IMR-90 (cell line): Measurements from ENCODE around the gene TBC1D8. TPM values are rescaled to one million over a fixed set of nuclear protein-coding genes. Genes with fewer than 3 reads are reported as not detected.

ENCODE experiments used
- ATAC-seq: fragments of 200-7000 bp; cut with Tn5 transposase; 2 replicates; pipeline ENCODE4 v1.9.1; 2020; ENCODE audit warnings: low read depth, mild to moderate bottlenecking, moderate library complexity
- BruUV-seq: library from RNA; stranded (reverse); fragments of 400-500 nt; replicated peaks from 2 replicates; lab custom pipeline; 2021; lab: Mats Ljungman, UMichigan
- CTCF ChIA-PET: fragments of 300-600 bp; formaldehyde crosslinking; extraction: SDS; loops from one replicate; lab custom pipeline; 2021; ENCODE audit warnings: antibody characterized with exemption; lab: Yijun Ruan, JAX
- POLR2A ChIA-PET: fragments of 300-600 bp; sonication (Branson Sonifier 250); formaldehyde crosslinking; loops from one replicate; lab custom pipeline; 2022; ENCODE audit warnings: antibody characterized with exemption; ENCODE audit not compliant: unreplicated experiment; lab: Charles Lee
- DNase-seq: peaks from one replicate; pipeline ENCODE4 v3.0.0; 2013
- H2AFZ ChIP-seq: replicated peaks from 2 replicates; pipeline ENCODE3; 2013; ENCODE audit warnings: low read length, mild to moderate bottlenecking; ENCODE audit not compliant: poor library complexity
- H2AK5ac ChIP-seq: 2 replicates; pipeline ENCODE4 v1.6.1; 2013; ENCODE audit warnings: low read depth, low read length, inconsistent platforms
- H2AK9ac ChIP-seq: replicated peaks from 2 replicates; pipeline ENCODE3; 2013; ENCODE audit warnings: mild to moderate bottlenecking, low read depth, low read length, moderate library complexity; ENCODE audit not compliant: poor library complexity
- H2BK120ac ChIP-seq: 2 replicates; pipeline ENCODE4 v1.6.1; 2013; ENCODE audit warnings: low read depth, low read length, inconsistent platforms
- H2BK15ac ChIP-seq: 3 replicates; pipeline ENCODE4 v1.6.1; 2013; ENCODE audit warnings: low read depth, low read length, inconsistent platforms
- H2BK20ac ChIP-seq: 2 replicates; pipeline ENCODE4 v1.6.1; 2013; ENCODE audit warnings: low read depth, mild to moderate bottlenecking, inconsistent platforms, low read length, moderate library complexity
- H2BK5ac ChIP-seq: 2 replicates; pipeline ENCODE4 v1.6.1; 2013; ENCODE audit warnings: mild to moderate bottlenecking, low read depth, low read length, inconsistent platforms; ENCODE audit not compliant: poor library complexity, severe bottlenecking
- H3K14ac ChIP-seq: replicated peaks from 2 replicates; pipeline ENCODE4 v1.6.1; 2013; ENCODE audit warnings: low read depth, low read length, inconsistent platforms
- H3K18ac ChIP-seq: 2 replicates; pipeline ENCODE4 v1.6.1; 2013; ENCODE audit warnings: low read depth, low read length, control low read depth
- H3K23ac ChIP-seq: 2 replicates; pipeline ENCODE4 v1.6.1; 2013; ENCODE audit warnings: low read depth, low read length, inconsistent platforms
- H3K27ac ChIP-seq: 2 replicates; pipeline ENCODE4 v1.5.1; 2013; ENCODE audit warnings: mild to moderate bottlenecking, control low read depth, low read length; ENCODE audit not compliant: insufficient read depth
- H3K27me3 ChIP-seq: 2 replicates; pipeline ENCODE4 v1.6.1; 2013; ENCODE audit warnings: low read length; ENCODE audit not compliant: control insufficient read depth, insufficient read depth
- H3K36me3 ChIP-seq: 2 replicates; pipeline ENCODE4 v1.6.1; 2013; ENCODE audit warnings: low read length, mixed read lengths; ENCODE audit not compliant: control insufficient read depth, insufficient read depth
- H3K4ac ChIP-seq: 2 replicates; pipeline ENCODE4 v1.6.1; 2013; ENCODE audit warnings: low read depth, low read length, inconsistent platforms
- H3K4me1 ChIP-seq: 2 replicates; pipeline ENCODE4 v1.6.1; 2013; ENCODE audit warnings: low read length, mixed read lengths; ENCODE audit not compliant: control insufficient read depth, insufficient read depth
- H3K4me2 ChIP-seq: 2 replicates; pipeline ENCODE4 v1.6.1; 2013; ENCODE audit warnings: low read depth, mild to moderate bottlenecking, control low read depth, low read length, moderate library complexity
- H3K4me3 ChIP-seq: 2 replicates; pipeline ENCODE4 v1.5.1; 2013; ENCODE audit warnings: low read depth, mild to moderate bottlenecking, control low read depth, low read length, moderate library complexity; ENCODE audit not compliant: insufficient read depth
- H3K56ac ChIP-seq: 2 replicates; pipeline ENCODE4 v1.6.1; 2013; ENCODE audit warnings: low read length, inconsistent platforms; ENCODE audit not compliant: insufficient read depth; ENCODE audit errors: extremely low read depth
- H3K79me1 ChIP-seq, 2 experiments: 2 replicates each; pipeline ENCODE4 v1.6.1; 2013; ENCODE audit warnings: low read length in 2 of 2, inconsistent platforms in 1 of 2, low read depth in 1 of 2
- H3K9ac ChIP-seq: 2 replicates; pipeline ENCODE4 v1.6.1; 2013; ENCODE audit warnings: low read depth, low read length, control low read depth
- H3K9me1 ChIP-seq: 2 replicates; pipeline ENCODE4 v1.6.1; 2013; ENCODE audit warnings: low read length, inconsistent platforms; ENCODE audit not compliant: insufficient read depth
- H3K9me3 ChIP-seq: 2 replicates; pipeline ENCODE4 v1.6.1; 2013; ENCODE audit warnings: low read length; ENCODE audit not compliant: control insufficient read depth, insufficient read depth
- H4K20me1 ChIP-seq: 2 replicates; pipeline ENCODE4 v1.6.1; 2013; ENCODE audit warnings: low read length, inconsistent platforms; ENCODE audit not compliant: insufficient read depth
- H4K5ac ChIP-seq: 2 replicates; pipeline ENCODE4 v1.6.1; 2013; ENCODE audit warnings: mild to moderate bottlenecking, low read depth, low read length, control low read depth
- H4K8ac ChIP-seq, 2 experiments: 2 replicates each; pipeline ENCODE4 v1.6.1; 2013; ENCODE audit warnings: low read depth in 2 of 2, low read length in 2 of 2, control low read depth in 1 of 2, inconsistent platforms in 1 of 2
- H4K91ac ChIP-seq: 2 replicates; pipeline ENCODE4 v1.6.1; 2013; ENCODE audit warnings: low read depth, low read length, inconsistent platforms; ENCODE audit not compliant: insufficient read depth
- BHLHE40 ChIP-seq: fragments of 150-350 bp; IDR thresholded peaks from 2 replicates; pipeline ENCODE4 v1.6.1; 2016; ENCODE audit warnings: mild to moderate bottlenecking, low read depth, low read length
- FOS ChIP-seq: fragments of 150-350 bp; IDR thresholded peaks from 2 replicates; pipeline ENCODE4 v1.6.1; 2016; ENCODE audit warnings: low read depth, low read length
- RAD21 ChIP-seq: IDR thresholded peaks from 2 replicates; pipeline ENCODE4 v1.6.1; 2012; ENCODE audit warnings: low read length, improper control_type of control experiment
- SMC3 ChIP-seq: fragments of 150-350 bp; IDR thresholded peaks from 2 replicates; pipeline ENCODE4 v1.6.1; 2016; ENCODE audit warnings: low read depth, mild to moderate bottlenecking, antibody characterized with exemption, low read length, moderate library complexity
- WGBS, 2 experiments: methylation state at CpG; one replicate each; pipeline versions ENCODE4 v1.1.5 to v1.1.7; 2013; ENCODE audit warnings: missing lambda C conversion rate in 2 of 2; ENCODE audit not compliant: insufficient read length in 1 of 2; ENCODE audit errors: extremely low coverage in 2 of 2; 5-methylcytosine and 5-hydroxymethylcytosine counted together
- dilution Hi-C: fragments of 300-500 bp; cut with HindIII; formaldehyde crosslinking; loops from one replicate; pipeline ENCODE4 v1.14.3; 2018; ENCODE audit warnings: low sequenced_read_pairs; ENCODE audit not compliant: unreplicated experiment
- in situ Hi-C: fragments of 300-500 bp; cut with MboI; formaldehyde crosslinking; loops from 3 replicates; pipeline ENCODE4 v1.14.3; 2019; ENCODE audit warnings: low sequenced_read_pairs, inconsistent platforms, mixed read lengths
- intact Hi-C: fragments of 100-400 bp; cut with micrococcal nuclease; formaldehyde crosslinking; loops from 2 replicates; pipeline ENCODE4 v1.10.0; 2022
- polyA plus RNA-seq, 3 experiments: library from polyadenylated mRNA; depleted of rRNA; stranded (reverse); fragments of >200 nt; gene quantifications; 2 replicates each; pipeline ENCODE4 v1.2.3, GENCODE V29; 2012; ENCODE audit warnings: low replicate concordance in 1 of 3
- total RNA-seq: library from RNA; depleted of rRNA; stranded (reverse); fragments of >200 nt; gene quantifications from 2 replicates; pipeline ENCODE4 v1.2.3, GENCODE V29; 2012
- TF ChIP-seq, protein P1 (sequence below): conservative IDR thresholded peaks from 2 replicates; pipeline ENCODE4 v1.5.1; 2012; ENCODE audit warnings: mild to moderate bottlenecking, low read depth, low read length, improper control_type of control experiment

The TBC1D8 gene
- total and polyA plus RNA-seq, 2 of the 4 experiments (the other 2 are of a cell fraction), result 1.3 to 1.5 TPM

- Histone ChIP-seq H2AK9ac (no peak overlapping the region), H3K4me3 (no peak overlapping the region), H2BK15ac (no peak overlapping the region), H3K27ac (no peak overlapping the region), H2BK120ac (no peak overlapping the region), H3K9me3 (no peaks in the 10 kb centered on the region), H3K18ac (no peak overlapping the region), H3K4me1 (no peaks in the 10 kb centered on the region), H3K4me2 (no peak overlapping the region), H3K27me3 (no peaks in the 10 kb centered on the region), H2AK5ac (no peak overlapping the region), H2BK20ac (no peak overlapping the region), H4K91ac (no peak overlapping the region), H2BK5ac (no peak overlapping the region), H4K8ac (no peak overlapping the region), H3K4ac (no peak overlapping the region), H3K23ac (no peak overlapping the region), H2AFZ (no peak overlapping the region), H3K79me1 (no peaks in the 10 kb centered on the region), H4K5ac (no peak overlapping the region), H3K14ac (no peak overlapping the region), H4K20me1 (no peaks in the 10 kb centered on the region), H3K56ac (no peak overlapping the region), H3K36me3 (peaks cover 3% of the 10 kb centered on the region; the same call in 1 of the 2 replicates), H3K9ac (no peak overlapping the region), H3K9me1 (peaks cover 7% of the 10 kb centered on the region)
- TF ChIP-seq RAD21 (peak; percentile 79), FOS (no peak), BHLHE40 (no peak), SMC3 (peak; percentile 71)
- TF ChIP-seq, protein P1, sequence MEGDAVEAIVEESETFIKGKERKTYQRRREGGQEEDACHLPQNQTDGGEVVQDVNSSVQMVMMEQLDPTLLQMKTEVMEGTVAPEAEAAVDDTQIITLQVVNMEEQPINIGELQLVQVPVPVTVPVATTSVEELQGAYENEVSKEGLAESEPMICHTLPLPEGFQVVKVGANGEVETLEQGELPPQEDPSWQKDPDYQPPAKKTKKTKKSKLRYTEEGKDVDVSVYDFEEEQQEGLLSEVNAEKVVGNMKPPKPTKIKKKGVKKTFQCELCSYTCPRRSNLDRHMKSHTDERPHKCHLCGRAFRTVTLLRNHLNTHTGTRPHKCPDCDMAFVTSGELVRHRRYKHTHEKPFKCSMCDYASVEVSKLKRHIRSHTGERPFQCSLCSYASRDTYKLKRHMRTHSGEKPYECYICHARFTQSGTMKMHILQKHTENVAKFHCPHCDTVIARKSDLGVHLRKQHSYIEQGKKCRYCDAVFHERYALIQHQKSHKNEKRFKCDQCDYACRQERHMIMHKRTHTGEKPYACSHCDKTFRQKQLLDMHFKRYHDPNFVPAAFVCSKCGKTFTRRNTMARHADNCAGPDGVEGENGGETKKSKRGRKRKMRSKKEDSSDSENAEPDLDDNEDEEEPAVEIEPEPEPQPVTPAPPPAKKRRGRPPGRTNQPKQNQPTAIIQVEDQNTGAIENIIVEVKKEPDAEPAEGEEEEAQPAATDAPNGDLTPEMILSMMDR, result peak; percentile 78
- ChIA-PET CTCF (interaction anchor here (0.9 to 3.6 kb wide), 8 partner anchors 9 to 181 kb away, joined by 3 to 19 read pairs (median 4); partner anchors contain the start of gene TBC1D8), POLR2A (no interaction called here)
- intact Hi-C loops, result loop anchor here (1.0 to 2.0 kb wide), 3 partner anchors 116 to 169 kb away; no protein-coding TSS in a partner anchor
- in situ Hi-C loops, result loop anchor here (5.0 kb wide), 1 partner anchor 171 kb away; no protein-coding TSS in a partner anchor
- BruUV-seq, result no TSS peak
- ATAC-seq, result peak; percentile 64
- WGBS, 2 experiments, result 100% methylated on average over 1 of the region's 2 CpGs; no CpG with 5 or more reads in 1 of the 2 experiments
- dilution Hi-C loops, result no loop called here
- peak; percentile 33 for DNase-seq
These were observed 114.6 kb downstream of the TBC1D8 start for GRCh38 chr2:101036562-101036961.
